Left lung (tissue), 10 donors: ENCODE measurements around the gene TRIM14. TPM values are rescaled to one million over a fixed set of nuclear protein-coding genes. Genes with fewer than 3 reads are reported as not detected.
A peak's percentile ranks its signal among the peaks of the same experiment; 100 is the strongest.
"Not testable (repeated sequence)": the region's sequence is repeated elsewhere in the genome, so short reads cannot be mapped to it uniquely, and the experiment has no call there.

Source experiments
- ATAC-seq: fragments of 200-7000 bp; cut with Tn5 transposase; one replicate; pipeline ENCODE4 v1.9.1; 2020; ENCODE audit warnings: moderate library complexity
- DNase-seq, 4 donors: peaks; one replicate each; pipeline ENCODE4 v3.0.0-alpha.2; 2013 to 2020
- H3K27ac ChIP-seq, 2 donors: fragments of 200-600 bp; sonication (generic) in 1 of 2; one replicate each; pipeline versions ENCODE4 v1.5.0 to v1.8.0; 2020 to 2021
- H3K27me3 ChIP-seq, 2 donors: fragments of 200-600 bp; sonication (generic) in 1 of 2; one replicate each; pipeline versions ENCODE4 v1.5.0 to v1.8.0; 2020 to 2021
- H3K36me3 ChIP-seq, 2 donors: fragments of 200-600 bp; sonication (generic) in 1 of 2; one replicate each; pipeline versions ENCODE4 v1.5.0 to v1.8.0; 2020 to 2021
- H3K4me1 ChIP-seq, 2 donors: fragments of 200-600 bp; one replicate each; pipeline ENCODE4 v1.8.0; 2021
- H3K4me3 ChIP-seq, 2 donors: fragments of 200-600 bp; sonication (generic) in 1 of 2; one replicate each; pipeline versions ENCODE4 v1.5.0 to v1.8.0; 2020 to 2021; ENCODE audit warnings: mild to moderate bottlenecking in 1 of 2
- H3K9me3 ChIP-seq, 2 donors: fragments of 200-600 bp; sonication (generic) in 1 of 2; one replicate each; pipeline versions ENCODE4 v1.5.0 to v1.8.0; 2020 to 2021
- CTCF ChIP-seq, 2 donors: fragments of 200-600 bp; sonication (generic) in 1 of 2; IDR thresholded peaks; one replicate each; pipeline versions ENCODE4 v1.5.0 to v1.8.0; 2021; ENCODE audit warnings: antibody characterized with exemption in 2 of 2
- intact Hi-C, 2 donors: fragments of 100-400 bp; cut with DNase I; formaldehyde crosslinking; loops; one replicate each; pipeline versions ENCODE4 v1.11.2 to v1.14.2; 2022
- polyA plus RNA-seq, 6 donors: library from polyadenylated mRNA; unstranded; fragments of 120-200 nt; gene quantifications; one replicate each; pipeline ENCODE4 v1.2.1, GENCODE V29; 2013; ENCODE audit not compliant: insufficient read length in 6 of 6
- total RNA-seq, 2 donors: library from RNA; stranded (reverse); fragmentation: NEBNext Ultra II Directional; extraction: Animal tissue kit (Norgen Biotek cat#: 25700); gene quantifications; one replicate each; pipeline ENCODE4 v1.2.1, GENCODE V29; 2021
- donor health status: DM: no; HTN: yes; CAD: no.
- donor health status: DM: no; HTN: no; CAD: no.

Gene TRIM14
- total and polyA plus RNA-seq, 8 donors: 9.0 to 37.2 (median 10.4) TPM

GRCh38 chr9:98130576-98131228 lies 11.7 kb upstream of the TRIM14 start:
- ATAC-seq (no peak), DNase-seq (no peak)
- Histone ChIP-seq H3K4me1 (peaks cover 0 to 21% of the 10 kb centered on the region in 2 donors), H3K4me3 (no peak overlapping the region), H3K27ac (peak overlapping the region in 1 of 2 donors; percentile 73), H3K36me3 (peaks cover 0 to 73% of the 10 kb centered on the region in 2 donors), H3K9me3 (no peaks in the 10 kb centered on the region), H3K27me3 (no peaks in the 10 kb centered on the region)
- intact Hi-C loops: no loop called here
- TF ChIP-seq CTCF (IDR thresholded peaks at IDR 0.05): no peak

- H3K9me3 ChIP-seq, DNase-seq, H3K27me3 ChIP-seq, intact Hi-C loops, ATAC-seq, H3K4me3 ChIP-seq: not testable (repeated sequence)
- peaks cover 0 to 75% of the 10 kb centered on the region in 2 donors for H3K36me3 ChIP-seq
- H3K27ac ChIP-seq: peak overlapping the region in 1 of 2 donors; percentile 73
- H3K4me1 ChIP-seq: peaks cover 0 to 21% of the 10 kb centered on the region in 2 donors
Measured at GRCh38 chr9:98130060-98130459, 11.0 kb upstream of the TRIM14 start.

GRCh38 chr9:98129451-98129881 lies 10.4 kb upstream of the TRIM14 start:
- no peak overlapping the region for H3K4me3 ChIP-seq
- TF ChIP-seq CTCF (IDR thresholded peaks at IDR 0.05): no peak
- intact Hi-C loops: no loop called here
- DNase-seq (peak in 1 of 4 donors; percentile 67), ATAC-seq (peak; percentile 84)
- H3K4me1 ChIP-seq: peaks cover 0 to 21% of the 10 kb centered on the region in 2 donors
- no peaks in the 10 kb centered on the region for H3K27me3 ChIP-seq
- H3K9me3 ChIP-seq: no peaks in the 10 kb centered on the region
- H3K36me3 ChIP-seq: peaks cover 0 to 75% of the 10 kb centered on the region in 2 donors
- H3K27ac ChIP-seq: peak overlapping the region in 1 of 2 donors; percentile 73

GRCh38 chr9:98128316-98128715 lies 9.3 kb upstream of the TRIM14 start:
- H3K4me1 ChIP-seq: peaks cover 0 to 21% of the 10 kb centered on the region in 2 donors
- TF ChIP-seq CTCF (IDR thresholded peaks at IDR 0.05): no peak
- no peaks in the 10 kb centered on the region for H3K27me3 ChIP-seq
- H3K36me3 ChIP-seq: peaks cover 0 to 70% of the 10 kb centered on the region in 2 donors
- H3K27ac ChIP-seq: peak overlapping the region in 1 of 2 donors; percentile 73
- ATAC-seq (no peak), DNase-seq (no peak)
- intact Hi-C loops: no loop called here
- H3K4me3 ChIP-seq: no peak overlapping the region
- H3K9me3 ChIP-seq: no peaks in the 10 kb centered on the region

GRCh38 chr9:98127226-98127625 lies 8.2 kb upstream of the TRIM14 start:
- no peak for TF ChIP-seq CTCF (IDR thresholded peaks at IDR 0.05)
- H3K9me3 ChIP-seq: no peaks in the 10 kb centered on the region
- no peak overlapping the region for H3K4me3 ChIP-seq
- no peak for ATAC-seq
- no peak for DNase-seq
- intact Hi-C loops: no loop called here
- H3K4me1 ChIP-seq: peaks cover 0 to 21% of the 10 kb centered on the region in 2 donors
- peaks cover 0 to 59% of the 10 kb centered on the region in 2 donors for H3K36me3 ChIP-seq
- H3K27me3 ChIP-seq: no peaks in the 10 kb centered on the region
- no peak overlapping the region for H3K27ac ChIP-seq
